Measurements from ENCODE around the gene SIN3B. TPM values are rescaled to one million over a fixed set of nuclear protein-coding genes. Genes with fewer than 3 reads are reported as not detected.

Gene SIN3B
- total RNA-seq, 1 donor from 2014 or later, result 59.8 TPM

- no peaks in the 10 kb centered on the region for H3K27me3 ChIP-seq
- no peak overlapping the region for H3K4me3 ChIP-seq
- no peak for ATAC-seq
- peaks cover 89% of the 10 kb centered on the region for H3K36me3 ChIP-seq
- no peak for TF ChIP-seq CTCF (IDR thresholded peaks at IDR 0.05)
- no peak overlapping the region for H3K27ac ChIP-seq
- no peaks in the 10 kb centered on the region for H3K4me1 ChIP-seq
- DNase-seq, result no peak
- no peaks in the 10 kb centered on the region for H3K9me3 ChIP-seq
- intact Hi-C loops (cut with DNase I), result no loop called here
Observed at GRCh38 chr19:16851031-16851712, 22.0 kb downstream of the SIN3B start.

DNA sequence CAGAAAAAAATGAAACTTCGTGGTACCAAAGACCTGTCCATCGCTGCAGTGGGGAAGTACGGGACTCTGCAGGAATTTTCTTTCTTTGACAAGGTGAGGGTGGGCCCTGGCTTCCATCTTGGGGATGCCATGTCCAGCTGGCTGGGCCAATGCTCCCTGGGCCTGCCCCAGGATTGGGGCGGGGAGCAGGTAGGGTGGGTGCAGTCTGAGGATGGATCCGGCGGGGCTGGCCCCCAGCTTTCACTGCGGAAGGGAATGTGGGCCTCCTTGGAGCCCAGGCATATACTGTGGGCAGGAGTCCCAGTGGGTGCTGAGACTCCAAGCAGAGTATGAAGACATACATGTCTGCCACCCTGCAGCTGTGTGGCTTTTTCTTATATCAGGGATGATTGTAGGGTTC is 23.9 kb downstream of the SIN3B start:
- Histone ChIP-seq H3K36me3 (peaks cover 76% of the 10 kb centered on the region), H3K9me3 (no peaks in the 10 kb centered on the region), H3K4me3 (no peak overlapping the region), H3K27me3 (no peaks in the 10 kb centered on the region), H3K4me1 (no peaks in the 10 kb centered on the region), H3K27ac (no peak overlapping the region)
- TF ChIP-seq CTCF (IDR thresholded peaks at IDR 0.05), result no peak
- DNase-seq (no peak), ATAC-seq (no peak)
- intact Hi-C loops (cut with DNase I), result no loop called here

DNA sequence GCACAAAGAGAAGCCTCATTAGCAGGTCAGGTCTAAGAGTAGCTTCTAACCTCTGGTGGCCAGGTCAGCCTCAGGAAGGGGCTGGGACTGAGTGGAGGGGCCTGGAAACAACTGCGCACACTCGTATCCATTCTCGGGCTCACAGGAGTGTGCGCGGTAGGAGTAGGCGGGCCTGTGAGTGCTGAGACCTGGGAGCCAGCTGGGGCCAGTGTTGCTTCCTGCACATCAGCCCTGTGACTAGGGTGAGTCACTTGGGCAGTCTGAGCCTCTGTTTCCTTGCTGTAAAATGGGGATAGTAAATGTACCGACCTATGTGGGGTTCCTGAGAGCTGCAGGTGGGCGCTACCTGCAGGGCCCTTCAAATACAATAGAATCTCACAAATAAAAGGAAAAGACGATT is 26.9 kb downstream of the SIN3B start:
- no peaks in the 10 kb centered on the region for H3K27me3 ChIP-seq
- no peak for ATAC-seq
- no peak for TF ChIP-seq CTCF (IDR thresholded peaks at IDR 0.05)
- no peak overlapping the region for H3K4me3 ChIP-seq
- intact Hi-C loops (cut with DNase I), result no loop called here
- H3K36me3 ChIP-seq, result peaks cover 54% of the 10 kb centered on the region
- no peak for DNase-seq
- no peaks in the 10 kb centered on the region for H3K4me1 ChIP-seq
- no peak overlapping the region for H3K27ac ChIP-seq
- no peaks in the 10 kb centered on the region for H3K9me3 ChIP-seq

- no peak for TF ChIP-seq CTCF (IDR thresholded peaks at IDR 0.05)
- H3K4me3 ChIP-seq, result no peak overlapping the region
- H3K36me3 ChIP-seq, result peaks cover 47% of the 10 kb centered on the region
- H3K27me3 ChIP-seq, result no peaks in the 10 kb centered on the region
- no peak overlapping the region for H3K27ac ChIP-seq
- H3K4me1 ChIP-seq, result no peaks in the 10 kb centered on the region
- intact Hi-C loops (cut with DNase I), result no loop called here
- no peaks in the 10 kb centered on the region for H3K9me3 ChIP-seq
- DNase-seq (no peak), ATAC-seq (no peak)
Observed at GRCh38 chr19:16859626-16860025, 30.4 kb downstream of the SIN3B start.

DNA sequence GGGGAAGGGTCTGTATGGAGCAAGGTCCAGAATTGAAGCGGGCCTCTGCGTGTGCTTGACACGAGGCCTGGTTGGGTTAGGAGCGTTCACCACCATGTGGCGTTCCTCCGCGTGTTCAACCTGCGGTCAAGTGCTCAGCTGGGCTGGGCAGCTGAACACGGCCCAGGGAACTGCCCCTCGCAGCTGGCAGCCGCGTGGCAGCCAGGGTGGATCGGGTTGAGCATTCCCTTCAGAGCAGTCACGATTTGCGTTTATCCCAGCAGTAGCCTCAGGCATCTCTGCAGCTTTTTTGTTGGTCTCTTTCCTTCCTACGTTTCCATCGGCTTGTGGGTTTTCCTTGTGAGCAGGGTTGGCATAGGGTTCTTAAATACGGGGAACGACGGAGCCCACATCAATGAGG is 30.9 kb downstream of the SIN3B start:
- DNase-seq (no peak), ATAC-seq (no peak)
- Histone ChIP-seq H3K27ac (no peak overlapping the region), H3K4me3 (no peak overlapping the region), H3K4me1 (no peaks in the 10 kb centered on the region), H3K36me3 (peaks cover 47% of the 10 kb centered on the region), H3K27me3 (no peaks in the 10 kb centered on the region), H3K9me3 (no peaks in the 10 kb centered on the region)
- TF ChIP-seq CTCF (IDR thresholded peaks at IDR 0.05), result no peak
- intact Hi-C loops (cut with DNase I), result no loop called here

- H3K9me3 ChIP-seq, result no peaks in the 10 kb centered on the region
- no peak for DNase-seq
- H3K36me3 ChIP-seq, result peaks cover 54% of the 10 kb centered on the region
- H3K4me3 ChIP-seq, result no peak overlapping the region
- no peaks in the 10 kb centered on the region for H3K4me1 ChIP-seq
- intact Hi-C loops (cut with DNase I), result no loop called here
- no peak overlapping the region for H3K27ac ChIP-seq
- TF ChIP-seq CTCF (IDR thresholded peaks at IDR 0.05), result no peak
- no peaks in the 10 kb centered on the region for H3K27me3 ChIP-seq
- ATAC-seq, result no peak
Observed at GRCh38 chr19:16861011-16861410, 31.8 kb downstream of the SIN3B start.
